Measurements from ENCODE around the gene ITGB2. TPM values are rescaled to one million over a fixed set of nuclear protein-coding genes. Genes with fewer than 3 reads are reported as not detected.

ITGB2 gene
- total RNA-seq, 1 experiment from 2014 or later: 1.5 TPM

- H3K9me3 ChIP-seq (ENCODE audit: control insufficient read depth in 1 of 2, insufficient read depth in 1 of 2, low read depth in 1 of 2, low read length in 2 of 2): no peaks in the 10 kb centered on the region
- no peaks in the 10 kb centered on the region for H3K79me2 ChIP-seq (ENCODE audit: insufficient read depth, low read length)
- CTCF ChIA-PET: interaction anchor here (0.7 kb wide), 1 partner anchor 134 kb away, joined by 3 read pairs; no protein-coding TSS in a partner anchor
- H3K9ac ChIP-seq (ENCODE audit: low read length): no peak overlapping the region
- H4K20me1 ChIP-seq (ENCODE audit: insufficient read depth): no peaks in the 10 kb centered on the region
- intact Hi-C loops (cut with micrococcal nuclease): no loop called here
- H3K9me2 ChIP-seq (ENCODE audit: insufficient read depth): no peaks in the 10 kb centered on the region
- H3K27ac ChIP-seq (ENCODE audit: low read depth, low read length): no peak overlapping the region
- H3K4me2 ChIP-seq (ENCODE audit: low read length): no peak overlapping the region
- RAD21 ChIA-PET (ENCODE audit: low non-redundant PET in 1 of 2, low total read pairs in 2 of 2, uncharacterized antibody in 2 of 2, unreplicated experiment in 2 of 2): interaction anchor here in 1 of 2 experiments (1.0 kb wide), 1 partner anchor 22 kb away, joined by 3 read pairs; the partner anchor contains the start of gene PTTG1IP
- H3K4me3 ChIP-seq (replicated peaks in 1 of 2; ENCODE audit: low read depth in 1 of 2, low read length in 2 of 2): no peak overlapping the region
- H3K36me3 ChIP-seq (ENCODE audit: control insufficient read depth in 1 of 2, insufficient read depth in 2 of 2, low read length in 2 of 2): no peaks in the 10 kb centered on the region
- H3K4me1 ChIP-seq (ENCODE audit: control insufficient read depth in 1 of 2, insufficient read depth in 2 of 2, low read length in 2 of 2): no peaks in the 10 kb centered on the region; a peak in 1 of 4 replicates
- H3K27me3 ChIP-seq (ENCODE audit: insufficient read depth, low read length): no peaks in the 10 kb centered on the region
- DNase-seq (ENCODE audit: low read depth, low spot score) (no peak), ATAC-seq (no peak)
- no TSS peak for BruUV-seq (replicated peaks)
- POLR2A ChIA-PET: no interaction called here
- no peak for TF ChIP-seq POLR2AphosphoS5 (IDR thresholded peaks at IDR 0.05; ENCODE audit: low read depth, low read length)
- no peak for TF ChIP-seq ATF3 (IDR thresholded peaks at IDR 0.05)
- TF ChIP-seq EZH2phosphoT487 (IDR thresholded peaks at IDR 0.05; ENCODE audit: borderline replicate concordance): no peak
- no peak for TF ChIP-seq ZNF274 (IDR thresholded peaks at IDR 0.05; ENCODE audit: low read depth, low read length)
- TF ChIP-seq CBX3 (IDR thresholded peaks at IDR 0.05; ENCODE audit: low read depth): no peak
- no peak for TF ChIP-seq CEBPB (IDR thresholded peaks at IDR 0.05; ENCODE audit: low read depth)
- no peak for TF ChIP-seq RAD21 (IDR thresholded peaks at IDR 0.05; ENCODE audit: low read depth)
- no peak for TF ChIP-seq YY1 (IDR thresholded peaks at IDR 0.05; ENCODE audit: extremely low read depth, insufficient replicate concordance, low read depth, low read length)
- no peak for TF ChIP-seq TCF7L2 (IDR thresholded peaks at IDR 0.05; ENCODE audit: borderline replicate concordance, extremely low read depth, insufficient read depth, insufficient read length)
- no peak for TF ChIP-seq FOSL1 (IDR thresholded peaks at IDR 0.05; ENCODE audit: low read depth)
- no peak for TF ChIP-seq JUND (IDR thresholded peaks at IDR 0.05)
- no peak for TF ChIP-seq SRF (IDR thresholded peaks at IDR 0.05; ENCODE audit: low read depth)
- no peak for TF ChIP-seq EZH2 (IDR thresholded peaks at IDR 0.05)
- TF ChIP-seq EGR1 (IDR thresholded peaks at IDR 0.05; ENCODE audit: low read depth): no peak
- no peak overlapping the region for H2AFZ ChIP-seq (ENCODE audit: low read depth, low read length, poor library complexity, severe bottlenecking)
These were observed 24.8 kb downstream of the ITGB2 start for GRCh38 chr21:44895859-44896258.
